Head of caudate nucleus (tissue), 42 donors: ENCODE data around the gene BBIP1.

Experiments
- DNase-seq, 42 donors: peaks; one replicate each; pipeline versions ENCODE4 v3.0.0 to v3.0.0-alpha.2; 2020 to 2021; ENCODE audit warnings: mixed read lengths in 7 of 42
- intact Hi-C: fragments of 100-400 bp; cut with DNase I; formaldehyde crosslinking; loops from one replicate; pipeline ENCODE4 v1.15.0; 2022

The BBIP1 gene

DNA sequence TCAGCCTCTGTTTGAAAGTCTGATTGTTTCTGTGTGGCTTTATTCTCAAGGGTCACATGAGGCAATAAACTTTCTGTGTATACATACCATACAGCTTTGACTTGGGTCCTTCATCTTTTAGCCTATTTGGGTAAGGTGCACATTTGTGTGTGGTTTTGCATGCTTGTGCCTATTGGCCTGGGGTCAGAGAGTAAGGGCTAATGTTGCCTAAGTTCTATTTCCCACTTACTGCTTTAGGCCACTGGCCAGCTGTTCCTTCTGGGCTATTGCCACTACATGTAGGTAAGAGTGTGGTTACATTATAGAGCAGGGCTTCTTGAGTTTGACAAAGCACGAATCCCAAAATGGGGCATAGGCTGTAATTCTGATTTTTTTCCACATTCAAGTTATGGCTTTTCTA, 21.8 kb downstream of the BBIP1 start:
- intact Hi-C loops = loop anchor here (10.0 kb wide), 1 partner anchor 152 kb away; no protein-coding TSS in a partner anchor
- no peak for DNase-seq

DNA sequence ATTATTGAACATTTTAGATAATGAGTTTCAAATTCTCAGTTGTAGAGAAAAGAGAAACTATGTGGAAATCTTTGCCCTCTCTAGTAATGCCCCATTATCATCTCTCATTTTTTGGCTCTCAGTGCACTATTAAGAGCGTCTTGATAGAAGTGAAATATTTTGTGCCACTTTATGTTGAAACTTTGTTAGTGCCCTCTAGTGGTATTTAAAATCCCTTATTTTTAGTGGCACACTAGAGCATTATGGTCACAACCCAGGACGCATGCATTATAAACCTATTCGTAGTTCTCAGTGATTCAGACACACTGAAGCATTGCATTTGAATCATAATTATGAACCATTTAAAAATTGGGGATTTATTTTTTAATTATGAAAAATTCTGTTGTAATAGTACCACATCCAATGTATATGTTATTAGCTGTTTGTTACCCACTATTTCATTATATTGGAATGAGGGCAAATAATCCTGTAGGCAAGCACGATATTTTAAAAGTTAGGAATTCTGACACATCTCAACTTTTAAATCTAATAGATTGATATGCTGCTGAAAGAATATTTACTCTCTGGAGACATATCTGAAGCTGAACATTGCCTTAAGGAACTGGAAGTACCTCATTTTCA, 25.3 kb downstream of the BBIP1 start:
- no peak for DNase-seq
- intact Hi-C loops = loop anchor here (5.0 to 10.0 kb wide), 2 partner anchors 86 to 149 kb away; no protein-coding TSS in a partner anchor

DNA sequence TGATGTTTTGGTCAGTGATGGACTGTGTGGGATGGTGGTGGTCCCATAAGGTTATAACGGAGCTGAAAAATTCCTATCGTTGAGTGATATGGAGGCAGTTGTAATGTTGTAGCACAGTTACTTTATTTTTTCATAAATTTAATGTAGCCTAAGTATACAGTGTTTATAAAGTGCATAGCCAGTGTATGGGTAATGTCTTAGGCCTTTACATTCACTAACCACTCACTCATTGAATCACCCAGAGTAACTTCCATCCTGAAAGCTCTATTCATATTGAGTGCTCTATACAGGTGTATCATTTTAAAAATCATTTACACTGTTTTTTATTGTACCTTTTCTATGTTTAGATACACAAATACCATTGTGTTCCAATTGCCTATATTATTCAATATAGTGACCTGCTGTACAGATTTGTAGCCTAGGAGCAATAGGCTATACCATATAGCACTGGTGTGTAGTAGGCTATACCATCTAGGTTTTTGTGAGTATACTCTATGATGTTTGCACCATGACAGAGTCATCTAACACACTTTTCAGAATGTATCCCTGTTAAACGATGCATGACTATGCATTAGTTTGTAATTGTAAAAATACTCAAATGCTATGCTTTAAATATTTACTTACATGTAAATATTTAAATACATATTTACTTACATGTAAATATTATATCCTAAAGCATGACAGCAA, 26.2 kb downstream of the BBIP1 start:
- no peak for DNase-seq
- intact Hi-C loops = loop anchor here (5.0 to 10.0 kb wide), 2 partner anchors 85 to 148 kb away; no protein-coding TSS in a partner anchor

DNA sequence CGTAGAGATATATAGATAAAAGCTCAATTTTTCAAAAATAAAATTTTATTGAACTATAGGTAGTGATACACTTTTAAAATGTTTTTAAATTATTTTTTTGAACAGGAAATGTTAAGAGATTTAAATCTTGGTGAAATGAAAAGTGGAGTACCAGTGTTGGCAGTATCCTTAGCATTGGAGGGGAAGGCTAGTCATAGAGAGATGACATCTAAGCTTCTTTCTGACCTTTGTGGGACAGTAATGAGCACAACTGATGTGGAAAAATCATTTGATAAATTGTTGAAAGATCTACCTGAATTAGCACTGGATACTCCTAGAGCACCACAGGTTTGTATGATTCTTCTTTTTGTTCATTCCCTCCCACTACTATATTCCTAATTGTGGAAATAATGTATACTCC, 31.4 kb downstream of the BBIP1 start:
- intact Hi-C loops = no loop called here
- DNase-seq = no peak

DNA sequence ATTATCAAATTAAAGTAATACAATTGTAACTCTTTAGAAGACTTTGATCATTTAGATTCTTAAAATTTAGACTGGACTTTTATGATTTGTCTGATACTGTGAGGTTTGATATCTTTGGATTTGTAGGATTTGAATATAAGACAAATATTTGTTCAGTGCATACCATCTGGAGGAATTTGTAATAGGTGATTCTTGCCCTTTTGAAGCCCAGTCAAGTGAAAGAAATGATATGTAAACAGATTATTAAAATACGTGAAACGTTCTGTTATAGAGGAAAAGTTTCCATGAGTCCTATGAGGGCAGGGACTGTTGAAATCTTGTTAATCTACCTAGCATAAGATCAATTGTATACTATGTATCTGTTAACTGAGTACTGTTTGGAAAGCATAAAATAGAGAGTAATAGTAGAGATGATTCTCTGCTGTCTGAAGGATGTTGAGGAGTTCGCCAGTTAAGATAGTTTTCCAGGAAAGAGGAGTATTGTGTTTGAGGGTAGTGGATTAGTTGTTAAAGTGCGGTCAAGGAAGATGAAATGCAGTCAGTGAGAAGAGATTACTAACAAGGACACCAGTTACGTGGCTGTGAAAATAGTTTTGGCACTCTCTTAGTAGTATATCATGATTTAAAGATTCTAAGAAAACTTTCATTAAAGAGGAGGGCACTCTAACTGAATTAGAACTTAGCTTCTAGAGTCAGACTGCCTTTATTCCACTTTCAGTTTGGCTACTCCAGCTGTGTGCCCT, 32.9 kb downstream of the BBIP1 start:
- no peak for DNase-seq
- intact Hi-C loops = no loop called here

DNA sequence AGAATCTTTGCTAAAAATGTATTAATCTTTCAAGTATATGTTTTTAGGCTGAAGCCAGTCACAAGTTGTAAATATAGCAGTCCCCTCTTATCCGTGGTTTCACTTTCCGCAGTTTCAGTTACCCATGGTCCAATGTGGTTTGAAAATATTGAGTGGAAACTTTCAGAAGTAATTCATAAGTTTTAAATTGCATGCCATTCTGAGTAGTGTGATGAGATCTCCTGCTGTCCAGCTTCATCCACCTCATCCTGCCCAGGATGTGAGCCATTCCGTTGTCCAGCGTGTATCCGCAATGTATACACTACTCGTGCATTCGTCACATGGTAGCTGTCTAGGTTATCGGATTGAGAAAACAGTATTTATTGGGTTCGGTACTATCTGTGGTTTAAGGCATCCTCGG, 35.1 kb downstream of the BBIP1 start:
- intact Hi-C loops = no loop called here
- no peak for DNase-seq

DNA sequence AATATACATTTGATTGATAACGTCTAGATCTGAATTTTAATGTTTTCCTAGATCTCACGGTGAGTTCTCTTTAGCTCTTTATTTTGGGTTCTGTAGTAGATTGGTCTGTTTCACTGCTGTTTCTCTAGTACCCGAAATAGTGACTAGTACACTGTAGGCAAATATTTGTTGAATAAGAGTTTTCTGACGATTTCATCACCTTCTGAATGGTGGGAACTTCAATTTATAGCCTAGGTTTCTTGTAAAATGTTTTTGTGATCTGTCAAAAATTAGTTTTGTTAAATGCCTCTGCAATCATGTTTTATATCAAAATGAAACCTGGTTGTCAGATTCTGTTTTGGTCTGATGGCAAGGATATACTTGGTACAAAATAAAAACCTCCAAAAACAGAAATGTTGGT, 37.1 kb downstream of the BBIP1 start:
- DNase-seq = no peak
- intact Hi-C loops = no loop called here

DNA sequence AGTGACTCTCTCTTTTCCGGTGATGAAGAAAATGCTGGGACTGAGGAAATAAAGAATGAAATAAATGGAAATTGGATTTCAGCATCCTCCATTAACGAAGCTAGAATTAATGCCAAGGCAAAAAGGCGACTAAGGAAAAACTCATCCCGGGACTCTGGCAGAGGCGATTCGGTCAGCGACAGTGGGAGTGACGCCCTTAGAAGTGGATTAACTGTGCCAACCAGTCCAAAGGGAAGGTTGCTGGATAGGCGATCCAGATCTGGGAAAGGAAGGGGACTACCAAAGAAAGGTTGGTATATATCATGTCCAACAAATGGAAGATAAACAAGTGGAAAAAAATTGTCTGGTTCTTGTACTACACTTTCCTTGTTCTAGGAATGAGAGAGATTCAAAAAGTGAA, 37.7 kb downstream of the BBIP1 start:
- intact Hi-C loops = no loop called here
- DNase-seq = no peak

DNA sequence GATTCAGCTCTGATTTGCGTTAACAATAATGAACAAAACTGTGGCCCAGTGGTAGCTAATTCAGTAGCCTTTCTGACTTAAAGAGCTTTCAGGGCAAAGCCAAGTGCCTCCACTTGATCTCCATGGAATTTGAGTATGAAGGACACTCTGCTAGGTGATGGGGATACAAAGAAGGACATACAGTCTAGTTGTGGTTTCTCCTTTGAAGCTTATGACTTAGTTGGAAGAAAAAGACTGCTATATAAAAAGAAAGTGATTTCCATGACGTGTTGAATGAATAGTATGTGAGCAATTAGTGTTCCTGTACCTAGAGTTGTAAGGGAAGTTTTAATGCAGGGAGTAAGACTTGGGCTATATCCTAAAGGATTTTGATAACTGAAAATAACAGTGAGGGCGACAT, 39.0 kb downstream of the BBIP1 start:
- intact Hi-C loops = no loop called here

DNA sequence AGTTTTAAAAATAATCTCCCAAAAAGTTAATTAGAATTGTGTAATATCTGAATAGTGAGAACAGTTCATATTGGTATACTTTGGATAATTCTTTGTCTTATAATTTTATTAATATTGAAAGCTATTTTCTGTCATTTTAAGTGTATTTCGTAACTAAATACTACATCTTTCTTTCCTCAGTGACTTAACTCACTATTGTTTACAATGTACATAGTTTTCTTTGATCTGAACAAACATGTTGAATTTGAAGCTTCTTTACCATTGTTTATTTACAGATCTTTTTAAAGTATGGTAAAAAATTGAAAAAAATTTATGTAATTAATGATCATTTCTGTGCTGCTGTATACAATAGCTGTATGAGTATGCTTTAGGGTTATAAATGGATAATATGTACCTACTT, 42.2 kb downstream of the BBIP1 start:
- intact Hi-C loops = no loop called here
- no peak for DNase-seq

More for the DNA sequence above, 39.0 kb downstream of the BBIP1 start:
- DNase-seq = no peak

DNA sequence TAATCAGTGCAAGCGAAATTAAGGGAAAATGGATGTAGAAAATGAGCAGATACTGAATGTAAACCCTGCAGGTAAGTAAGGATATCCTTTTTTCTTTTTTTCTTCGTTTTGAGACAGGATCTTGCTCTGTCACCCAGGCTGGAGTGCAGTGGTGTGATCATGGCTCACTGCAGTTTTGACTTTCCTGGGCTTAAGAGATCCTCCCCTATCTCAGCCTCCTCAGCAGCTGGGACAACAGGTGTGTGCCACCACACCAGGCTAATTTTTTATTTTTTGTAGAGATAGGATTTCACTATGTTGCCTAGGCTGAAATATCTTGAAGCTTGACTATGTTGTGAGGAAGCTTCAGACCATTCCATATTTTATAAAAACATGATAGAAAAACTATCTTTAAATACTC, 43.0 kb downstream of the BBIP1 start:
- DNase-seq = peak in 1 of 42 donors; percentile 22
- intact Hi-C loops = no loop called here

DNA sequence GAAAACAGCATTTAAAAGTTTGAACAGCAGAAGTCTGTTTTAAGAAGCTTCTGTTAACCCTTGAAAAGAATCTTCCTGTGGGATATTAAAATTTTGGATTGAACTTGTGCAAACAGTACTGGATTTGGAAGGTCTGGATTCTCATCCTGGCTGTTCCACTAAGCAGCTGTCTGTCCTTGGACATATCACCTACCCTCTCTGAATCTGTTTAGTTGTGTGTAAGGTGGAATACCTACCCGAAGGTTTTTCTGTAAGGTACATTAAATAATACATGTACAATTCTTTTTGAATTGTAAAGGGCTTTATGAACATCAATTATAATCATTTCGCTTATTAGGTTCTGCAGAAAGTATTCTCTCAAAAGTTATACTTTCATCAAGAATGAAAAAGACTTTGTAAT, 45.0 kb downstream of the BBIP1 start:
- DNase-seq = no peak
- intact Hi-C loops = no loop called here

DNA sequence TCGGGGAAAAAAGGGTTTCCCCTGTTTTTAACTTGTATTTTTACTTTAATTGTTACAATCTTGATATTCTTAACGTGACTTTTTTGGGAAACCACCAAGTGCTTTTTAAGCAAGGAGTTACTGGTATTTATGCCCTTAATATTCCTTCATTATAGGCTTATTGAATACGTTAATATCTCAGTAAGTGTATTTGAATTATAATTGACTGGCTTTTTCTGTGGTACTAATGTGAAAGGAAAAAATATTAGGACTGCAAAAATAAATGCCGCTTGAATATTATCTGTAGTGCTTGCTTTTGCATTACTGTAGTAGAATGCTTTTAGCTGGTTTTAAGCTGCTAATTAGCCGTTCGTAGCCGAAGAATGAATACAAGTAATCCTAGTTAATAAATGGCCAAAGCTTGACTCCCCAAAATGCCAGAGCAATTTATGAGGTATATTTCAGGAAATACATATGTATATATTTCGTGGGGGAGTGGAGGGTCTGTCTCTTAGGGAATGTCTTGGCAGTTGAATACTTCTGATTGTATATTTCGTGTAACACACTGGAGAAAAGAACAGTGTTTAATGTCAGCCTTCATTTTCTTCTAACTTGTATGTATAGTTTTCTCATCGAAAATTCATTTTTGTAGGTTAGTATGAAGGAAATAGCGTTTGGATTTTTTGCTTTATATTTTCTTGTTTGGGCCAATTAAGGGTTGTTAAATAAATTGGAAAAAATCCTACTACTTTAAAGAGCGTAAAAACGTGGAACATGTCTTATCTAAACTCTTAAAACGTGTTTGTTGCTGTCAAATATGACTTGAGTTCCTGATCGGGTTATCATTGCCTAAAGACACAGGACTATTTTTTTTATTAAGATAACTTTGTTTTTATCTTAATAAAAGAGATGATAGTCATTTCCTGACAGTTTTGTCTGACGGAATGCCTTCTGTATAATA, 45.7 kb downstream of the BBIP1 start:
- DNase-seq = no peak
- intact Hi-C loops = no loop called here

DNA sequence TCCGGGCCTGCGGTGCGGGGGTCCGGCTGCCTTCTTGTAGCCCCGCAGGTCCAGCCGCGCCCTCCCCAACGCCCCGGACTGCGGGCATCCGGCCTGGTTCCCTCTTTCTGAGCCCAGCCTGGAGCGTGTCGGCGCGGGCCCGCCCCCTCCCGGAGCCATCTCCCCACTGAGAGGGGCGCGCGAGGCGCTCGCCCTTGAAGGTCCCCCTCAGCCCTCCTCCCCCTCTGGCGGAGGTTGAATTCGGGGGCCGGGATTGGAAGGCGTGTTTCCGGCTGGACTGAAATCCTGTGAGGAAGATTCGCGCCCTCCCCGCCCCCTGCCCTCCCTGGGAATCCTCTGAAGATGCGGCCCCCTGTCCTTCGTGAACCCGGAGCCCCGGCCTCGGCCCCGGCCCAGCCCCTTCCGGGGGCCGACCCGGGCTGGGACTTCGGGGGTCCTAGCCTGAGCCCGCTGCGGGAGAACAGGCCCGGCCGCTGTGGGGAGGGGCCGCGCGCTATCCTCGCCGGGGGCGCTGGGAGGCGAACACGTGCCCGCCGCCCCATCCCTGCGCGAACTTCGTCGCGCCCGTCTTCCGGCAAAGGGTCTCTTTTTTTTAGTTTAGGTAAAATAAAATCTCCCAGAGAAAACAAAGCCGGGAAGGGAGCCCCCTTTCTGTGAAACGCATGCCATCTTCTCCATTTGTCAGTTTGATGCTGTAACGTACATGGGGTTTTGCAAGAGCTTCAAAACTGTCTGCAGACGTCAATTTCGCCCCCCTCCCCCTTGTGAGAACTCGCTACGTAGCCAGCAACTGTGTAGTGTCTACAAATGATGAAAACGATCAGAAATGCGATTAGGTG, 46.6 kb downstream of the BBIP1 start:
- peak; percentile 35 to 82 (median 67) for DNase-seq
- intact Hi-C loops = no loop called here

DNA sequence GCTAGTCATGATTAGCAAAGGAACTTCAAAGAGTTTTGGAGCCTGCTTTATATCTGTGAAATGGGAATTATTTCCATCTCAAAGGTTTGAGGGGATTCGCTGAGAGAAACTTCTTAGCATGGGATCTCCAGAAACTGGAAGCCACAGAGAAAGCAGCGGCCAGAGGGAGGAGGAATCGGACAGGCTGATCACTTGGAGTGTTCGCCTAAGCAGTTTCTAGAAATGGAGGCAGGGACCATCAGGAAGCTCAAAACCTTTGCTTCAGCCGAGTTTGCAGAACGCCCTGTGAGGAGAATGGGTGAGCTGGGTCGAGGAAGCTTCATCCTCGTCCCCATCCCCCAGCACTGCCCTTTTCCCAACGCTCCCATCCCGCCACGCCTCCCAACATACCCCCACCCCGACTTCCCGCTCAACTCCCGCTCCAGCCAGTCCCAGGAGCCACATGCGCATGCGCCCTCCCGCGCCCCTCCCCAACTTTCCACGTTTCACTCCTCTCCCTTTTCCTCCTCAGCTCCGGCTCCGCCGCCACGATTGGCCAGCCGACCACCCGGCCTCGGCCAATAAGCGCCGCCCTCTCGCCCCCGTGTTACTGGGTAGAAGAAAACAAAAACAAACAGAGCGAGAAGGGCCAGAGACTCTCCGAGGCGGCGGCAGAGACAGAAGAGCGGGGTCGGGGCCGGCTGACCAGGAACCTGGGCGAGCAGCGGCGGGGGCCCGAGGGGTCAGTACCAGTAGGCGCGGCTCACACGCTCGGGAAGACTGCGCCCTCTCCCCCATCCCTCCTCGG, 47.5 kb downstream of the BBIP1 start, which contains the start of gene PDCD4:
Gene PDCD4, plus strand, starts transcription at position 631 of the 787 bp plus-strand sequence. CDS start 4,100 bp downstream, outside the sequence.
- intact Hi-C loops = loop anchor here (2.0 kb wide), 1 partner anchor 47 kb away; the partner anchor contains the start of genes BBIP1 and SHOC2

DNA sequence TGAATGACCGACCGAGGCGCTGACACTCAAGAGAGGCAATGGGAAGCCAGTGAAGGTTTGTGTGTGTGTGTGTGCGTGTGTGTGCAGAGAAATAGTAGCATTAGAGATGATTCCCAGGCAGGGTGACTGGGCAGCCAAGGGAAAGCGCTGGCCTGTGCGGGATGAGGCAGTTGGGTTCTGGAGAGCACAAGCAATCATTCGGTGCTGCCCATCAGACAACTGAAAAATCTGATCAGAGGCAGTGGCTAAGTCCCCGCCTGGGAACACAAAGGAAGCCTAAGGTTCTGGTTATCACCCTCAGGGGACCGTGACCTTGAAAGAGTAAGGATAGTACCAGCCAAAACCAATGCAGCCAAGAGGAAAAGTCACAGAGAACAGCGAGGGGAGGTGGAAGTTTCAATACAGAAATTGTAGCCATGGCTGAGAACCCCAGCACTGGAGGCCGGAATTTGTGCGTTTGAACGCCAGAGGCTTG, 48.1 kb downstream of the BBIP1 start:
- intact Hi-C loops = loop anchor here (2.0 kb wide), 1 partner anchor 48 kb away; the partner anchor contains the start of genes BBIP1 and SHOC2
- DNase-seq = no peak

More for the DNA sequence above, 47.5 kb downstream of the BBIP1 start, which contains the start of gene PDCD4:
- DNase-seq = peak; percentile 98 to 100 (median 100)

DNA sequence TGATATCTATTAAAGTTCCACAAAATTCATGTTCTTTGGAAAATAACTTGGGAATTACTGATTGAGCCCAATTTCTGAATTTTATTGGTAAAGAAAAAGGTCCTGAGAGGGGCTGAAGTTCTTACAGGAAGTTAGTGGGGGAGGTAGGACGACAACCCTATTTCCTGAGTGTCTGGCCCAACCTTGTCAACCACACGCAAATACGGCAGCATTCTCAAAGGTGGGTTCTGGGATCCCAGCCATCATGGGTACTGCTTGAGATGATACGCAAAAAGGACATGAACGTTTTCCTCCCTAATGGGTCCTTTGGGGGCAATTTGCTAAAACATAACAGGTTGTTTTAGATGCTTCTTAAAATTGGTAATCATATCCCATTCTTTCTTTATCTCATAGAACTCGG, 50.0 kb downstream of the BBIP1 start:
- no peak for DNase-seq
- intact Hi-C loops = no loop called here
